Dermis blood vessel endothelial cell (primary cell): ENCODE results near the gene COQ10A. TPM values are rescaled to one million over a fixed set of nuclear protein-coding genes. Genes with fewer than 3 reads are reported as not detected.
"Not testable (repeated sequence)": the region's sequence is repeated elsewhere in the genome, so short reads cannot be mapped to it uniquely, and the experiment has no call there.

Experiments
- DNase-seq: peaks from one replicate; pipeline ENCODE4 v3.0.0; 2010
- total RNA-seq: library from RNA; depleted of rRNA; stranded (reverse); fragments of >200 nt; gene quantifications from 2 replicates; pipeline ENCODE4 v1.2.3, GENCODE V29; 2014

COQ10A gene
- total RNA-seq, 1 donor from 2014 or later: 10.0 TPM

GRCh38 chr12:56280849-56281248, 14.1 kb downstream of the COQ10A start:
- no peak for DNase-seq

GRCh38 chr12:56282030-56282429, 15.3 kb downstream of the COQ10A start:
- DNase-seq: no peak

- no peak for DNase-seq
Measured at GRCh38 chr12:56282579-56282978, 15.8 kb downstream of the COQ10A start.

- DNase-seq: not testable (repeated sequence)
Measured at GRCh38 chr12:56284263-56284662, 17.5 kb downstream of the COQ10A start.

- DNase-seq: peak; percentile 56
Measured at GRCh38 chr12:56286044-56286830, 19.5 kb downstream of the COQ10A start.

- DNase-seq: no peak
Measured at GRCh38 chr12:56288705-56289387, 22.1 kb downstream of the COQ10A start.

GRCh38 chr12:56293795-56294194, 27.1 kb downstream of the COQ10A start:
- no peak for DNase-seq

GRCh38 chr12:56296295-56296694, 29.6 kb downstream of the COQ10A start:
- DNase-seq: no peak

- no peak for DNase-seq
Measured at GRCh38 chr12:56297400-56297799, 30.7 kb downstream of the COQ10A start.

GRCh38 chr12:56298828-56299227, 32.1 kb downstream of the COQ10A start:
- no peak for DNase-seq

GRCh38 chr12:56299308-56299852, 32.6 kb downstream of the COQ10A start:
- DNase-seq: no peak

GRCh38 chr12:56299853-56300643, 33.3 kb downstream of the COQ10A start, which contains the start of gene CS:
TSS of gene CS (minus strand) at chr12:56300330. CDS start at chr12:56300201, 129 bp downstream.
- peak; percentile 98 for DNase-seq

- no peak for DNase-seq
Measured at GRCh38 chr12:56300644-56301464, 34.1 kb downstream of the COQ10A start.

- DNase-seq: no peak
Measured at GRCh38 chr12:56304276-56304675, 37.5 kb downstream of the COQ10A start.

- DNase-seq: no peak
Measured at GRCh38 chr12:56304872-56305590, 38.3 kb downstream of the COQ10A start.

- no peak for DNase-seq
Measured at GRCh38 chr12:56307221-56307965, 40.7 kb downstream of the COQ10A start.

GRCh38 chr12:56308714-56309113, 42.0 kb downstream of the COQ10A start:
- no peak for DNase-seq

GRCh38 chr12:56311003-56311402, 44.3 kb downstream of the COQ10A start:
- no peak for DNase-seq

GRCh38 chr12:56315249-56315621, 48.5 kb downstream of the COQ10A start:
- peak; percentile 44 for DNase-seq
